IMR-90 (cell line): ENCODE data around the gene KNTC1.

Experiments used
- CTCF ChIP-seq: conservative IDR thresholded peaks from 2 replicates; pipeline ENCODE4 v1.5.1; 2012; ENCODE audit warnings: mild to moderate bottlenecking, low read depth, low read length, improper control_type of control experiment
- POLR2A ChIP-seq: IDR thresholded peaks from 2 replicates; pipeline ENCODE4 v1.6.1; 2012; ENCODE audit warnings: mild to moderate bottlenecking, low read depth, low read length

GRCh38 chr12:122563361-122563760, 36.3 kb downstream of the KNTC1 start:
- TF ChIP-seq CTCF (no peak), POLR2A (no peak)
